GM12872 (cell line): Measurements from ENCODE around the gene FLYWCH1.
A peak's percentile ranks its signal among the peaks of the same experiment; 100 is the strongest.

Source experiments
- TF ChIP-seq, protein P1 (sequence below): IDR thresholded peaks from 3 replicates; pipeline ENCODE4 v1.5.1; 2011; ENCODE audit warnings: low read depth, mild to moderate bottlenecking, low read length, moderate library complexity; ENCODE audit not compliant: insufficient read depth

Gene FLYWCH1

DNA sequence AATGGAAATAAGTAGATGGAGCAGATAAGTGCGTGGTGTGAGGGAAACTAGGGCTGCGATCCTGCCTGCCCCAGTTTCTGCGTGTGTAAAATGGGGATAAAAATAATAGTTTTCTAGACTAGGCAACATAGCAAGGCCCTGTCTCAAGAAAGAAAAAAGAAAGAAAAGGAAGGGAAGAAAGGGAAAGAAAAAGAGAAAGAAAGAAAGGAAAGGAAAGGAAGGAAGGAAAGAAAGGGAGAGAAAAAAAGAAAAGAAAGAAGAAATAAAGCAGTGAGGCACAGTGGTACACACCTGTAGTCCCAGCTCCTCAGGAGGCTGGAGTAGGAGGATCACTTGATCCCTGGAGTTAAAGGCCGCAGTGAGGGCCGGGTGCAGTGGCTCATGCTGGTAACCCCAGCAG is 70.7 kb downstream of the FLYWCH1 start:
- TF ChIP-seq, protein P1, sequence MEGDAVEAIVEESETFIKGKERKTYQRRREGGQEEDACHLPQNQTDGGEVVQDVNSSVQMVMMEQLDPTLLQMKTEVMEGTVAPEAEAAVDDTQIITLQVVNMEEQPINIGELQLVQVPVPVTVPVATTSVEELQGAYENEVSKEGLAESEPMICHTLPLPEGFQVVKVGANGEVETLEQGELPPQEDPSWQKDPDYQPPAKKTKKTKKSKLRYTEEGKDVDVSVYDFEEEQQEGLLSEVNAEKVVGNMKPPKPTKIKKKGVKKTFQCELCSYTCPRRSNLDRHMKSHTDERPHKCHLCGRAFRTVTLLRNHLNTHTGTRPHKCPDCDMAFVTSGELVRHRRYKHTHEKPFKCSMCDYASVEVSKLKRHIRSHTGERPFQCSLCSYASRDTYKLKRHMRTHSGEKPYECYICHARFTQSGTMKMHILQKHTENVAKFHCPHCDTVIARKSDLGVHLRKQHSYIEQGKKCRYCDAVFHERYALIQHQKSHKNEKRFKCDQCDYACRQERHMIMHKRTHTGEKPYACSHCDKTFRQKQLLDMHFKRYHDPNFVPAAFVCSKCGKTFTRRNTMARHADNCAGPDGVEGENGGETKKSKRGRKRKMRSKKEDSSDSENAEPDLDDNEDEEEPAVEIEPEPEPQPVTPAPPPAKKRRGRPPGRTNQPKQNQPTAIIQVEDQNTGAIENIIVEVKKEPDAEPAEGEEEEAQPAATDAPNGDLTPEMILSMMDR = no peak

DNA sequence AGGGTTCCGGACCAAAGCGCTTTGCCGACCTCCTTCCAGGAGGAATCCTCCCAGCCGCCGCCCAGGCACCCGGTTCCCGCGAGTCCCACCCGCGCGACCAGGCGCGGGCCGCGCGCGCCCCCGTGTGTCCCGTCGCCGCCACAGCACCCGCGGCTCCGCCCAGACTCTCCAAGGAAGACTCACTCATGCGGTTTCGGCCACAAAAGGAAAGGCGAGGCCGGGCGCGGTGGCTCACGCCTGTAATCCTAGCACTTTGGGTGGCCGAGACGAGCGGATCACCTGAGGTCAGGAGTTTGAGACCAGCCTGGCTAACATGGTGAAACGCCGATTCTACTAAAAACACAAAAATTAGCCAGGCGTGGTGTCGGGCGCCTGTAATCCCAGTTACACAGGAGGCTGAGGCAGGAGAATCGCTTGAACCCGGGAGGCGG is 72.0 kb downstream of the FLYWCH1 start:
- TF ChIP-seq, protein P1 = peak; percentile 82

DNA sequence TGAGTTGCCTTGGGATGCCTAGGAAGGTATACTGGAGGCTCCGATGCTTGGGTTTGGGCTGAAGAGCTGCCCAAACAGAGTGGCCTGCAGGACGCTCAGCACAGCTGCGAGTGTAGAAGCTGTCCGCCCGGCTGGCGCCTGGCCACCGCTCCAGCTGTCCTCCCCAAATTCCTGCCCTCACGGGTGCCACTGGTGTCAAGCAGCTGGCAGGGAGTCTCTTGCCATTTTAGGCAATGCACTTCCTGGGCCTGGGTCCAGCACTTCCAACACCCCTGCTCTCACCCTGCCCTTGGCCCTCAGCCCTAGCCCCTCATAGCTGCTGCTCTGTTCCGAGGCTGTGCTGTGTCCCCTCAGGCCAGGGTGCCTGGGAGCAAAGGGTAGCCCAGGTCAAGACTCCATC is 73.7 kb downstream of the FLYWCH1 start:
- TF ChIP-seq, protein P1 = no peak

DNA sequence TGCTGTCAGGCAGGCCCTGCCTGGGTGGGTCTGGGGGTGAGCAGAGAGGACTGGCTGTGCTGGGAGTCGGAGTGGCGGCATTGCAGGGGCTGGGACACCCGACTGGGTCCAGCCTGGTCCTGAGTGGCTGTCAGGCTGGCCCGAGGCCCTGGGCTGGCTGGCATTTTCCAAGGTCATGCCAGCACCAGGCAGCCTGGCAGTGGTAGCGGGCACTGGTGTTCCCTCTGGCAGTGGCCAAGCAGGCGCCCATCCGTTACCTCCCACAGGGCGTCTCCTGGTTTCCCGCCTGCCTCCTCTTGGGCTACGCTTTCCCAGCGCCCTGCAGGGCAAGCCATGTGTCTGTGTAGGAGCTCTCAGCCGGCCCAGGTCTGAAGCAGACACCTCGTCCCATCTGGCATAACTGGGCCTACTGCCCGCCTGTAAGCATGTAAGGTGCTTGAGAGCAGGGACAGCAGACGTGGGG is 74.2 kb downstream of the FLYWCH1 start:
- TF ChIP-seq, protein P1 = no peak

- TF ChIP-seq, protein P1 = no peak
Measured at GRCh38 chr16:2986623-2987188, 75.0 kb downstream of the FLYWCH1 start.

DNA sequence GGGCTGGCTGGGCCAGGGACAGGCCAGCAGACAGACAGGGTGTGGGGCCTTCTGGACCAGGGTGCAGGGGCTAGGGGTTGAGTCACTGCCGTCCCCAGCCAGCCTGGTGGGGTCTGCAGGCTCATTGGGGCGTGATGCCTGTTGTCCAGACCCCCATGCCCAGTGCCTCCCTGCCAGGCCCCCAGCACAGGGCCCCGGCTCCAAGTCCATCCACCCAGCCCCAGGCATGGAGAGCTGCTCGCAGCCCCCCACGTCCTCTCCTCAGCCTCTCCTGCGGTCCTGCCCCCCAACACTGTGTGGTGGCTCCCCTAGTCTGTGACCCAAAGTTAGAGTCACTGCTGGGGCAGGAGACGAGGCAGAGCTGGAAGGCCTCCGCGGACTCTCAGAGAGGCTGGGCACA is 75.6 kb downstream of the FLYWCH1 start:
- TF ChIP-seq, protein P1 = no peak

DNA sequence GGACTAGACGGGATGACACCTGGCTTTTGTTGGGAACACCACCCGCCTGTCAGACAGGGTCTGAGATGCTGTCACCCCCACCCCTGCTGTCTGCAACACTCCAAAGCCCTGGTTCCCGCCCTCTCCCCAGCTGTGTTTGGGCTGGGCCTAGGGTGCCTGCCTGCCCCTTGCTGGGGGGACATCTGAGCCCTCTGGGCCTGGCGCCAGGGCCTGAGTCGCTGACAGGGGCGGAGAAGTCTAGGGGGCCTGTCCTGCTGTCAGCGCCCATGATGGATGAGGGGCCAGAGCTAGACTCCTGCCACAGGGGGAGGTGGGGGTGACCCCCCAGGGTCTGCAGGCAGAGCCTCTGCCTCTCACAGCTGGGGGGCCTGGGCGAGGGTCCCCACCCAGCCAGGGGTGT is 76.1 kb downstream of the FLYWCH1 start:
- TF ChIP-seq, protein P1 = no peak
